ENCODE results near the gene KLHL11. TPM values are rescaled to one million over a fixed set of nuclear protein-coding genes. Genes with fewer than 3 reads are reported as not detected.
"Not testable (repeated sequence)": the region's sequence is repeated elsewhere in the genome, so short reads cannot be mapped to it uniquely, and the experiment has no call there.

KLHL11 gene
- polyA plus RNA-seq, 1 donor = 12.4 TPM

DNA sequence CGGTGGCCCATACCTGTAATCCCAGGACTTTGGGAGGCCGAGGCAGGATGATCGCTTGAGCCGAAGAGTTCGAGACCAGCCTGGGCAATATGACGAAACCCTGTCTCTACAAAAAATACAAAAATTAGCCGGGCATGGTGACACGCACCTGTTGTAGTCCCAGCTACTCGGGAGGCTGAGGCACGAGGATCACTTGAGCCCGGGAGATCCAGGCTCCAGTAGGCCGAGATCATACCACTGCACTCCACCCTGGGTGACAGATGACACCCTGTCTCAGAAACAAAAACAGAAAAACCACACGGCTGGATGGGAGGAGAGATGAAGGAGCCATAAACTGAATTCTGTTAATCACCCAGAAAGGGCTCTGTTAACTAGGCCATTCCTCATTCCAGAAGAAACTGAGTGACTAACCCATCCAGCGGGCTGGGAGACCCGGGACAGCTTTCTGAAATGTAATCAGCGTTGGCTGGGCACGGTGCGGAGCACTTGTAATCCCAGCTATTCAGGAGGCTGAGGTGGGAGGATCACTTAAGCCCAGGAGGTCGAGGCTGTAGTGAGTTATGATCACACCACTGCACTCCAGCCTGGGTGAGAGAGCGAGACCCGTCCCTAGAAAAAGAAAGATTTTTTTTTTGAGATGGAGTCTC, 28.6 kb downstream of the KLHL11 start:
- DNase-seq = no peak

DNA sequence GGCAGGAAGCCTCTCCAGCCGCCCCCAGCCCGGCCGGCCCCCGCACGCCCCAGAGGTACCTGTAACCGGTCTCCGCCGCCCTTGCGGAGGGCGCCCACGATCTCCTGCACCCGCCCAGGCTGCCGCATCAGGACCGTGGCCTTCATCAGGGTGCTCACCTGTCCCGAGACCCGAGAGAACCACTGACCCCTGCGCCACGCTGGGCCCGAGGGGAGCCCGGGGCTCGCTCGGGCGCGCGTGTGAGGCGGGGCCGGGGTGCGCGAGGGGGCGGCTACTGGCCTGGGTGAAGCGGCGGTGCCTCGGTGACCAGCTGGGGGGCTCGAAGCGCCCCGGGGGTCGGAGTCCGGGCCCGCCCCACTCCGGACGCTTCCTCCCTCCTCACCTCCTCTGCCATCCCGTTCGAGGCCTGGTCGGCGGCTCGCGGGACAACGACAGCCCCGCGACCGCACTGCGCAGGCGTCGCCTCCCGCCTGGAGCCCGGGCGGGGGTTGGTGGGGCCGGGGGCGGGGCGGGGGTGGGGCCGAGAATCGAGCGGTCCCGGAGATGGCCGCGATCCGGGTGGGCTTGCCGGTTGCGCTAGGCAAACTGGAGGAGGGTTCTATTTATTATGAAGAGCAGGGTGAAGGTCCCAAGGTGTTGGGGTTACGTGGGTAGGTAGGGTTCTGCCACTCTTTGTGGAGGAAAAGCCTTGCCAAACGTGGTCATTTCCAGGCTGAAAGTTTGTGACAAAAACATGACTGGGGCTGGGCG, 29.2 kb downstream of the KLHL11 start, which contains the start of gene NT5C3B:
NT5C3B (minus strand) TSS at position 433 of the 750 bp plus-strand sequence; CDS start at position 394, 39 bp downstream.
- DNase-seq = peak; percentile 50

DNA sequence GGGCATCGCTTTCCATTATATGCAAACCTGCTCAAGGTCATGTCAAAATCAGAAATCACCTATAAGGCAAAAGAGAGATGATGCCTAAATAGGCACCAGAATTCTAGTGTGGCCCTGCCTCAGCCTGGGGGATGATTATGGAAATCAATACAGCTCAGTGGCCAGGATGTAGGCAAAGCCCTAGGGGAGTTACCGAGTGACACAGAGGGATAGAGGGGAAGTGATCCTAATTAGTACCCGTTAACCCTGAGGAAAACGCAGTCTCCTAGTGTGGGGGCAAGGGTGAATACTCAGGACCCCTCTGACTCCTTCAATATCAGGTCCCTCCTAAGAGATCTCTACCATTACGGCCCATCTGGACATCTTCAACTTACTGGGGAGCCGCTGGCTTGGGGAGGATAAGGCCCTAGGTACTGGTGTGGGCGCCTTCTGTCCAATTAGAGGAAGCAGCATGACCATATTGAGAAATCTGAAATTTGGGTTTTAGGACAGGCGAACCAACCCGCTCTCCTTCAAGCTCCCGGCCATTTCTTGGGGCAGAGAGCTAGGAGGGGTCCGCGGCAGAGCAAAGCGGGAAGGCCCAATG, 29.9 kb downstream of the KLHL11 start:
- DNase-seq = no peak

DNA sequence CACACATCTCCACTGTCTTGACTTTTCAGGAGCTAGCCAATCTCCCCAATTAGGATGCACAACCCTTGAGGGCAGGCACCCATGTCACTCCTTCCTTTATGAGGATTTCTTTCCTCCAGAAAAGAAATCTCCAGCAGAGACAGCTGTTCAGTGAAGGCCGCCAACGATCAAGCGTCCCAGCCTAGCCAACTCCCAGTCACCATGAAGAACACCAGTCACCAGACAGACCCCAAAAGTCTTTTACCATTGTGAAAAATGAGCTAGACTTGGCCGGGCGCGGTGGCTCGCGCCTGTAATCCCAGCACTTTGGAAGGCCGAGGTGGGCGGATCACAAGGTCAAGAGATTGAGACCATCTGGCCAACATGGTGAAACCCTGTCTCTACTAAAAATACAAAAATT, 35.3 kb downstream of the KLHL11 start:
- not testable (repeated sequence) for DNase-seq

GRCh38 chr17:41825175-41825845, 39.9 kb downstream of the KLHL11 start:
- DNase-seq = no peak

DNA sequence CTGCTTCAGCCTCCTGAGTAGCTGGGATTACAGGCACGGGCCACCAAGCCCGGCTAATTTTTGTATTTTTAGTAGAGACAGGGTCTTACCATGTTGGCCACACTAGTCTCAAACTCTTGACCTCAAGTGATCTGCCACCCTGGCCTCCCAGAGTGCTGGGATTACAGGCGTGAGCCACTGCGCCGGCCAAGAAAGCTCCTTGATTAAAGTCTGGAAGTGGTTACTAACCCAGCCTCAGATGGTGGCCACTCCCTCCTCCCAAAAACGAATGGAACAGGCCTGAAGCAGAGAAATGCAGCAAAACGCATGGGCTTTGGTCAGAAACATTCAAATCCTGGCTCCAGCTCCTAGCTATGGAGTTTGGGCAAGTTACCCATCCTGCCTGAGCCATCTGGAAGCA, 41.1 kb downstream of the KLHL11 start:
- DNase-seq = no peak

GRCh38 chr17:41823580-41823979, 41.6 kb downstream of the KLHL11 start:
- no peak for DNase-seq

DNA sequence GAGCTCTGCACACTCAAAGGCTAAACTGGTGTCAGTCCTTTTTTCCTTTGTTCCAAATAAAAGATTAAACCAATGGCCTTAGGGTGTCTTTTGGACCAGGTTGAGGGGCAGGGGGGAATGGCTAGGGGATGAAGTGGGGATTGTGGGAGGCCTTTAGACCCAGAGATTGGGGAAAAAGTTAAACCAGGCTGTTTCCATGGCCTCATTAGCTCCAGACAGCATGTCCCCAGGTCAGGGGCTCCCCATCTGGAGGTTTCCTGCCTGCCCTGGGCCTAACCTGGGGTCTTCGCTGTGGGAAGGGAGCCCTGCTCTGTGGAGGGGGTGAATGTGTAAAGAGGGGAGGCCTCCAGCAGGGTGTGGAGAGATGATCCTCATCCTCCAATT, 42.1 kb downstream of the KLHL11 start:
- DNase-seq = no peak

GRCh38 chr17:41822216-41823140, 42.7 kb downstream of the KLHL11 start:
- DNase-seq = no peak

GRCh38 chr17:41821776-41822175, 43.4 kb downstream of the KLHL11 start:
- no peak for DNase-seq

GRCh38 chr17:41818024-41818423, 47.2 kb downstream of the KLHL11 start:
- DNase-seq = no peak

DNA sequence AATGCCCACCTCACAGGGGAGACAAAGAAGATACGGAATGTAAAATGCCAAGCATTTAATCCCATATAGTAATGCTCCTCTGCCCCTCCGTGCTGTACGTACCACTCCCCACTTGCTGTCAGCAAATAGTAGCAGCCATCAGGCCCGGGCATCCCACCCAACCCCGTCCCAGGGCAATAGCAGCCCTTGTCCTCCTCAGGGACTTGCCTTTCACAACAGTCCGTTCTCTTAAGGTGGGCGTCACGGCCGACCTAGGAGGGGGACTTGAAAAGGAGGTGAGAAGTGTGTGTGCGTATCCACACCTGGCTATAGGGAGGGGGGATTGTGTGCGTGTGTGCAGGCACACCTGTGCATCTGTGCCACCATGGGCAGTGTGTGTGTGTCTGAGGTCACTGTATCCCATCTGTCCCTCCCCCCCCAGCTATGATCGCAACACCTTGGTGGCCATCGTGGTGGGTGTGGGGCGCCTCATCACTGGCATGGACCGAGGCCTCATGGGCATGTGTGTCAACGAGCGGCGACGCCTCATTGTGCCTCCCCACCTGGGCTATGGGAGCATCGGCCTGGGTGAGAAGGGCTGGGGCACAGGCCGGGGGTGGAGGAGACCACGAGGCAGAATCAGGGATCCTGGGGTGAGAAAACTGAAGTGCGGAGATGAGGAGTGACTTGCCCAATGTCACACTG, 48.4 kb downstream of the KLHL11 start:
- no peak for DNase-seq

- no peak for DNase-seq
These were observed 51.0 kb downstream of the KLHL11 start for GRCh38 chr17:41814195-41814594.

GRCh38 chr17:41813699-41814124, 51.5 kb downstream of the KLHL11 start:
- DNase-seq = no peak

DNA sequence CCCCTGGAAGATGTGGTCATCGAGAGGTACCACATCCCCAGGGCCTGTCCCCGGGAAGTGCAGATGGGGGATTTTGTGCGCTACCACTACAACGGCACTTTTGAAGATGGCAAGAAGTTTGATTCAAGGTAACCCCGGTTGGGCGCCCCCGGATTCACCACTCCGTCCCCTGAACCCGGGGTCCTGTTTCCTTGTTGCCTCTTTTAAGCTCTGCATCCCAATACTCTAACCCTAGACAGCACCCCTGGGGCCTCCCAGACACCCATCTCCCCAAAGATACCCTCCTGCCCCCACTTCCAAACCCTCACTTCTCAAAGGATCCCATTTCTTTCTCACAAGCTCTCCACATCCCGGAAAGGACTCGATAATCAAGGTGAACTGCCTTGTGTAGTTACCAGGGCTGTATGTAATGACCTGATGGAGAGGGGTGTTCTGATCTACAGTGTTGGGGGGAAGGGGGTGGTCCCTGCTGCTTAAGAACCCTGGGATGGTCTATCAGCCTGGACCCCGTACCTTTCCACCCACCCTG, 52.0 kb downstream of the KLHL11 start:
- no peak for DNase-seq

DNA sequence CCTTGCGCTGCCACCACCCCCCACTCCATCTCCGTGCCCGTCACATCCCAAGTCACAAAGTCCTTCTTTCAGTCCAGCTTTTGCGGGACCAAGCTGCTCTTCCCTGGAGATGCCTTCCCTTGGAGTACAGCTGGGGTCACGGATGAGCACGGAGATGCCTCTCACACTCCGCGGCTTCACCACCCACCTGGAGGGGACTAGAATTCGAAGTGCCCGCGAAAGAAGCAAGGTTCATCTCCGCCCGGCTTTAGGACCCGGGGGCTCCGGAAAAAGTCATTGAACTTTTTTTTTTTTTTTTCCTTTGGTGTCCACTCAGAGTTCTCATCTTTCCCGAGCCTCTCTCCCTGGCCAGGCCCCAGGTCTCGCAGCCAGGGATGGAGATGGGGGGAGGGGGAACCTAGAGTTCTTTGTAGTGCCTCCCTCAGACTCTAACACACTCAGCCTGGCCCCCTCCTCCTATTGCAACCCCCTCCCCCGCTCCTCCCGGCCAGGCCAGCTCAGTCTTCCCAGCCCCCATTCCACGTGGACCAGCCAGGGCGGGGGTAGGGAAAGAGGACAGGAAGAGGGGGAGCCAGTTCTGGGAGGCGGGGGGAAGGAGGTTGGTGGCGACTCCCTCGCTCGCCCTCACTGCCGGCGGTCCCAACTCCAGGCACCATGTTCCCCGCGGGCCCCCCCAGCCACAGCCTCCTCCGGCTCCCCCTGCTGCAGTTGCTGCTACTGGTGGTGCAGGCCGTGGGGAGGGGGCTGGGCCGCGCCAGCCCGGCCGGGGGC, 52.7 kb downstream of the KLHL11 start, which contains the start of gene FKBP10:
FKBP10 (plus strand) TSS at position 624 of the 771 bp plus-strand sequence; CDS start at position 655, 31 bp downstream.
- peak; percentile 94 for DNase-seq

DNA sequence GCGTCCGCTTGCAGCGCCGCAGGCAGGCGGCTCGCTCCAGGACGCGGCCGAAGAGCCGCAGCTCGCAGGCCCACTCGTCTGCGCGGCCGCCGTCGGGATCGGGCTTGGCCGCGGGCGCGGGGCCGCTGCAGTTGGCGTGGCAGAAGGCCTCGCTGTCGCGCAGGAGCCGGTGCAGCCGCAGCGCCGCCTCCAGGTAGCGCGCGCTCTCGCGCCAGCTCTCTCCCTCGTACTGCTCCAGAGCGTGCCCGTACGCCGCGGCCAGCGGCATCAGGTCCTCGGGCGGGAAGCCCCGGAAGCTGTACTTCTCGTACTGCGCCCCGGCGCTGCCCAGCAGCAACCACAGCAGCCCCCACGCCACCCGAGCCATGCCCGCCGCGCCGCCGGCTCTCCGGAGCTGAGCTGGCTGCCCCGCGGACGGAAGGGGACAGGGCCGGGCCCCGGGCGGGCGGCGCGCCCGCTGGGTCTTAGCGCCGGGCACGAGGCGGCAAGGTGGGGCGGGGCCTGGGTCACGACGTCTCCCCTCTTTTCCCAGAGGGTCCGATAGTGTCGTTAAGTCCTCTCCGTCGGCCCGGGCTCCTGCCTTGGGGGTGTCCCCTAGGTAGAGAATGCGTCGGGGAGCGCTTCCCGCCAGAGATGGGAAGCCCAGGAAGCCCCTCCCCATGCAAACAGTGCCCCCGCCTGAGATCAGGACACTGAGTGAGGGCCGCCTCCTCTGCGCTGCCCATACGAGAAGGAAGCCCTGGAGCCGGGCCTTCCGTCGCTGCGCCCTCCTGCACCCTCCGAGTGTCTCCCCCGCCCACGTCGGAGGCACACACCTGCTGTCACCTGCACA, 53.5 kb downstream of the KLHL11 start, which contains the start of gene P3H4:
P3H4 (minus strand) TSS at position 401 of the 832 bp plus-strand sequence; CDS start at position 367, 34 bp downstream.
- DNase-seq = peak; percentile 79

All from left kidney (tissue), 2 donors.